Kidney (tissue), 14 donors: ENCODE measurements around the gene C11orf91. TPM values are rescaled to one million over a fixed set of nuclear protein-coding genes. Genes with fewer than 3 reads are reported as not detected.

ENCODE experiments used
- DNase-seq, 5 donors: peaks; one replicate each; pipeline ENCODE4 v3.0.0-alpha.2; 2013 to 2020
- FAIRE-seq: peaks from 2 replicates; lab custom pipeline; 2012; peaks lifted over from hg19 to GRCh38; lab: Jason Lieb, UNC
- H3K27ac ChIP-seq, 2 donors: one replicate each; pipeline ENCODE4 v1.7.0; 2013; ENCODE audit warnings: low read depth in 2 of 2, low read length in 2 of 2, inconsistent platforms in 1 of 2
- H3K27me3 ChIP-seq: one replicate; pipeline ENCODE4 v1.7.1; 2013; ENCODE audit warnings: low read length, inconsistent platforms; ENCODE audit not compliant: control insufficient read depth, insufficient read depth
- H3K36me3 ChIP-seq, 3 donors: one replicate each; pipeline versions ENCODE4 v1.7.0 to v1.7.1; 2013; ENCODE audit warnings: low read length in 3 of 3, control low read depth in 1 of 3, inconsistent platforms in 1 of 3; ENCODE audit not compliant: insufficient read depth in 3 of 3, control insufficient read depth in 2 of 3
- H3K4me1 ChIP-seq, 3 donors: one replicate each; pipeline versions ENCODE4 v1.7.0 to v1.7.1; 2013; ENCODE audit warnings: low read length in 3 of 3, inconsistent platforms in 1 of 3, low read depth in 1 of 3; ENCODE audit not compliant: control insufficient read depth in 2 of 3, insufficient read depth in 2 of 3
- H3K4me3 ChIP-seq, 3 donors: one replicate each; pipeline versions ENCODE4 v1.7.0 to v1.8.1; 2013; ENCODE audit warnings: low read length in 3 of 3, control low read depth in 1 of 3, inconsistent platforms in 1 of 3
- H3K9ac ChIP-seq, 3 donors: one replicate each; pipeline versions ENCODE4 v1.7.0 to v1.7.1; 2013; ENCODE audit warnings: low read length in 3 of 3, control low read depth in 1 of 3, inconsistent platforms in 1 of 3
- H3K9me3 ChIP-seq, 3 donors: one replicate each; pipeline versions ENCODE4 v1.7.0 to v1.7.1; 2013; ENCODE audit warnings: low read length in 3 of 3, control low read depth in 1 of 3, inconsistent platforms in 1 of 3; ENCODE audit not compliant: control insufficient read depth in 2 of 3, insufficient read depth in 1 of 3
- CTCF ChIP-seq: IDR thresholded peaks from 3 replicates; pipeline ENCODE4 v1.5.1; 2012; ENCODE audit warnings: mild to moderate bottlenecking, moderate library complexity, borderline replicate concordance; ENCODE audit not compliant: insufficient read depth; ENCODE audit errors: extremely low read depth
- intact Hi-C: fragments of 100-400 bp; cut with DNase I; formaldehyde crosslinking; loops from one replicate; pipeline ENCODE4 v1.11.1; 2022
- polyA plus RNA-seq: library from polyadenylated mRNA; stranded (reverse); fragments of 350-450 nt; fragmentation: Illumina TruSeq; extraction: RNeasy Lipid Tissue Mini Kit (QIAGEN cat#74804); gene quantifications from one replicate; pipeline ENCODE4 v1.2.3, GENCODE V29; 2014; ENCODE audit warnings: low read depth, low replicate concordance; ENCODE audit not compliant: insufficient read depth
- total RNA-seq: library from RNA; stranded (reverse); fragmentation: NEBNext Ultra II Directional; extraction: Animal tissue kit (Norgen Biotek cat#: 25700); gene quantifications from one replicate; pipeline ENCODE4 v1.2.1, GENCODE V29; 2021
- donor health status: control.
- donor health status: control.
- donor health status: control.
- donor health status: control.
- donor health status: control.
- donor health status: DM: yes; HTN: yes; CAD: no.
- donor health status: Normal renal cell carcinoma (clear cell type).

The C11orf91 gene
- total and polyA plus RNA-seq, 2 donors from 2014 or later: not detected

GRCh38 chr11:33656768-33657167 lies 43.9 kb downstream of the C11orf91 start:
- H3K4me1 ChIP-seq: peaks cover 0 to 5% (median 0%) of the 10 kb centered on the region in 3 donors
- H3K27me3 ChIP-seq: no peaks in the 10 kb centered on the region
- no peaks in the 10 kb centered on the region for H3K9me3 ChIP-seq
- DNase-seq: no peak
- intact Hi-C loops: no loop called here
- H3K9ac ChIP-seq: no peak overlapping the region
- no peaks in the 10 kb centered on the region for H3K36me3 ChIP-seq
- H3K27ac ChIP-seq: no peak overlapping the region
- TF ChIP-seq CTCF: no peak
- H3K4me3 ChIP-seq: no peak overlapping the region
- FAIRE-seq: no peak

- Histone ChIP-seq H3K27ac (no peak overlapping the region), H3K27me3 (no peaks in the 10 kb centered on the region), H3K4me1 (peaks cover 0 to 5% (median 0%) of the 10 kb centered on the region in 3 donors), H3K4me3 (no peak overlapping the region), H3K9me3 (no peaks in the 10 kb centered on the region), H3K9ac (no peak overlapping the region), H3K36me3 (no peaks in the 10 kb centered on the region)
- FAIRE-seq: no peak
- no peak for TF ChIP-seq CTCF
- no peak for DNase-seq
- intact Hi-C loops: no loop called here
These were observed 44.6 kb downstream of the C11orf91 start for GRCh38 chr11:33655842-33656600.

- FAIRE-seq (no peak), DNase-seq (no peak)
- Histone ChIP-seq H3K36me3 (no peaks in the 10 kb centered on the region), H3K4me3 (no peak overlapping the region), H3K4me1 (peaks cover 0 to 5% (median 0%) of the 10 kb centered on the region in 3 donors), H3K9ac (no peak overlapping the region), H3K27ac (no peak overlapping the region), H3K27me3 (no peaks in the 10 kb centered on the region), H3K9me3 (no peaks in the 10 kb centered on the region)
- intact Hi-C loops: no loop called here
- no peak for TF ChIP-seq CTCF
These were observed 46.0 kb downstream of the C11orf91 start for GRCh38 chr11:33654594-33654993.

- H3K9me3 ChIP-seq: no peaks in the 10 kb centered on the region
- no peak overlapping the region for H3K9ac ChIP-seq
- FAIRE-seq: no peak
- intact Hi-C loops: no loop called here
- no peak for TF ChIP-seq CTCF
- DNase-seq: no peak
- no peaks in the 10 kb centered on the region for H3K36me3 ChIP-seq
- H3K4me3 ChIP-seq: no peak overlapping the region
- H3K4me1 ChIP-seq: peaks cover 0 to 5% (median 0%) of the 10 kb centered on the region in 3 donors
- H3K27ac ChIP-seq: no peak overlapping the region
- no peaks in the 10 kb centered on the region for H3K27me3 ChIP-seq
These were observed 47.7 kb downstream of the C11orf91 start for GRCh38 chr11:33652930-33653329.
